HEK293 (cell line): ENCODE measurements around the gene LMTK2.
A peak's percentile ranks its signal among the peaks of the same experiment; 100 is the strongest.

Source experiments
- CTCF ChIA-PET: fragments of 350-600 bp; formaldehyde crosslinking; extraction: SDS; loops from one replicate; lab custom pipeline; 2021; ENCODE audit warnings: antibody characterized with exemption; lab: Yijun Ruan, JAX
- POLR2A ChIA-PET: fragments of 300-600 bp; formaldehyde crosslinking; extraction: SDS; loops from one replicate; lab custom pipeline; 2020; ENCODE audit warnings: antibody characterized with exemption, inconsistent platforms; lab: Yijun Ruan, JAX
- H3K27ac ChIP-seq: fragments of 200-500 bp; sonication (Bioruptor generic); 2 replicates; pipeline ENCODE4 v1.5.1; 2014; ENCODE audit warnings: low read depth, low read length, control low read depth, inconsistent platforms; ENCODE audit errors: extremely low read depth
- H3K36me3 ChIP-seq, 2 experiments: fragments of 200-500 bp in 1 of 2; sonication (Bioruptor generic) in 1 of 2; 1 replicate in 1 of 2; 2 replicates in 1 of 2; pipeline ENCODE4 v1.5.1; 2014 to 2017; ENCODE audit warnings: inconsistent platforms in 2 of 2, low read length in 2 of 2; ENCODE audit not compliant: control insufficient read depth in 2 of 2, insufficient read depth in 1 of 2
- H3K4me1 ChIP-seq: fragments of 200-500 bp; sonication (Bioruptor generic); 2 replicates; pipeline ENCODE4 v1.5.1; 2014; ENCODE audit warnings: mild to moderate bottlenecking, low read length, inconsistent platforms; ENCODE audit not compliant: control insufficient read depth, insufficient read depth
- H3K4me3 ChIP-seq: 2 replicates; pipeline ENCODE4 v1.5.1; 2011; ENCODE audit warnings: low read depth, mild to moderate bottlenecking, control low read depth, low read length, moderate library complexity
- H3K9me3 ChIP-seq: fragments of 200-500 bp; sonication (Bioruptor generic); 2 replicates; pipeline ENCODE4 v1.5.1; 2014; ENCODE audit warnings: low read depth, low read length, inconsistent platforms; ENCODE audit not compliant: control insufficient read depth, insufficient read depth
- EGR2 ChIP-seq: fragments of 450-650 bp; formaldehyde crosslinking; IDR thresholded peaks from 2 replicates; pipeline ENCODE4 v1.5.1; 2016; ENCODE audit warnings: low read depth, missing biosample characterization, missing genetic modification characterization
- HOXC10 ChIP-seq: sonication (generic); formaldehyde crosslinking; IDR thresholded peaks from 2 replicates; pipeline ENCODE4 v1.8.1; 2023; ENCODE audit warnings: mild to moderate bottlenecking, missing genetic modification reagents
- RBAK ChIP-seq: fragments of 450-650 bp; formaldehyde crosslinking; IDR thresholded peaks from 2 replicates; pipeline ENCODE4 v1.5.1; 2016; ENCODE audit warnings: missing biosample characterization, missing genetic modification characterization
- SCRT2 ChIP-seq: fragments of 450-650 bp; formaldehyde crosslinking; IDR thresholded peaks from 2 replicates; pipeline ENCODE4 v1.5.1; 2016; ENCODE audit warnings: missing biosample characterization, missing genetic modification characterization
- ZBTB7A ChIP-seq: fragments of 450-650 bp; formaldehyde crosslinking; IDR thresholded peaks from 2 replicates; pipeline ENCODE4 v1.5.1; 2016; ENCODE audit warnings: low read depth, missing biosample characterization, missing genetic modification characterization
- ZNF366 ChIP-seq: fragments of 450-650 bp; formaldehyde crosslinking; conservative IDR thresholded peaks from 2 replicates; pipeline ENCODE4 v1.5.1; 2016; ENCODE audit warnings: missing biosample characterization, missing genetic modification characterization
- ZNF426 ChIP-seq: fragments of 450-650 bp; formaldehyde crosslinking; IDR thresholded peaks from 2 replicates; pipeline ENCODE4 v1.5.1; 2017; ENCODE audit warnings: missing biosample characterization, missing genetic modification characterization, mild to moderate bottlenecking, inconsistent platforms, moderate library complexity
- ZNF560 ChIP-seq: fragments of 450-650 bp; formaldehyde crosslinking; IDR thresholded peaks from 2 replicates; pipeline ENCODE4 v1.5.1; 2017; ENCODE audit warnings: missing biosample characterization, missing genetic modification characterization, borderline replicate concordance
- ZNF664 ChIP-seq: fragments of 450-650 bp; formaldehyde crosslinking; IDR thresholded peaks from 2 replicates; pipeline ENCODE4 v1.5.1; 2016; ENCODE audit warnings: missing biosample characterization, missing genetic modification characterization
- TF ChIP-seq, protein P1 (sequence below): fragments of 450-650 bp; formaldehyde crosslinking; IDR thresholded peaks from 2 replicates; pipeline ENCODE4 v1.5.1; 2017; ENCODE audit warnings: missing biosample characterization, missing genetic modification characterization
- TF ChIP-seq, protein P2 (sequence below): fragments of 450-650 bp; formaldehyde crosslinking; conservative IDR thresholded peaks from 2 replicates; pipeline ENCODE4 v1.5.1; 2016; ENCODE audit warnings: low read depth, missing biosample characterization, missing genetic modification characterization
- TF ChIP-seq, protein P3 (sequence below): fragments of 450-650 bp; formaldehyde crosslinking; IDR thresholded peaks from 2 replicates; pipeline ENCODE4 v1.5.1; 2016; ENCODE audit warnings: missing biosample characterization, missing genetic modification characterization
- TF ChIP-seq, protein P4 (sequence below): fragments of 450-650 bp; formaldehyde crosslinking; optimal IDR thresholded peaks from 2 replicates; pipeline ENCODE3; 2016; ENCODE audit warnings: missing biosample characterization, mild to moderate bottlenecking, missing genetic modification characterization
- TF ChIP-seq, protein P5 (sequence below): fragments of 450-650 bp; formaldehyde crosslinking; IDR thresholded peaks from 2 replicates; pipeline ENCODE4 v1.5.1; 2017; ENCODE audit warnings: missing biosample characterization, missing genetic modification characterization
- TF ChIP-seq, protein P6 (sequence below): fragments of 450-650 bp; formaldehyde crosslinking; IDR thresholded peaks from 2 replicates; pipeline ENCODE4 v1.5.1; 2017; ENCODE audit warnings: missing biosample characterization, missing genetic modification characterization

The LMTK2 gene

DNA sequence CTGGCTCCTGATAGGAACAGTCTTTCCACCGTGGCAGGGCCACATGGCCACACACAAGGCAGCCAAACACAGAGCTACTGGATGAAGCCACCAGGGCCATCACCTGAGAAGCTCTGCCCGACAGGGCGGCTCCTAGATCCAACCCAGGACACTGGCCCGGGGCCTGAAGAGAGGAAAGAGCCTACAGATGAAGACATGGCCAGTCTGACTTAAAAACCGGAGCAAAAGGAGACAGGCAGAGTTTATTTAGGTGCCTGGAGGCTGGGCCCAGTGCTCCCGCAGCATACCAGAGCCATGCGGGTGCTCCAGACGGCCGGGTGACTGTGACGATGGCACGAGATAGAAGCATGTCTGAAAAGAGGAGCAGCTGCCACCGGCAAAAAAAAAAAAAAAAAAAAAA is 141.5 kb downstream of the LMTK2 start (continued):
- TF ChIP-seq, protein P1, sequence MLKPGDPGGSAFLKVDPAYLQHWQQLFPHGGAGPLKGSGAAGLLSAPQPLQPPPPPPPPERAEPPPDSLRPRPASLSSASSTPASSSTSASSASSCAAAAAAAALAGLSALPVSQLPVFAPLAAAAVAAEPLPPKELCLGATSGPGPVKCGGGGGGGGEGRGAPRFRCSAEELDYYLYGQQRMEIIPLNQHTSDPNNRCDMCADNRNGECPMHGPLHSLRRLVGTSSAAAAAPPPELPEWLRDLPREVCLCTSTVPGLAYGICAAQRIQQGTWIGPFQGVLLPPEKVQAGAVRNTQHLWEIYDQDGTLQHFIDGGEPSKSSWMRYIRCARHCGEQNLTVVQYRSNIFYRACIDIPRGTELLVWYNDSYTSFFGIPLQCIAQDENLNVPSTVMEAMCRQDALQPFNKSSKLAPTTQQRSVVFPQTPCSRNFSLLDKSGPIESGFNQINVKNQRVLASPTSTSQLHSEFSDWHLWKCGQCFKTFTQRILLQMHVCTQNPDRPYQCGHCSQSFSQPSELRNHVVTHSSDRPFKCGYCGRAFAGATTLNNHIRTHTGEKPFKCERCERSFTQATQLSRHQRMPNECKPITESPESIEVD: no peak
- TF ChIP-seq, all 188 proteins: peak for 0

DNA sequence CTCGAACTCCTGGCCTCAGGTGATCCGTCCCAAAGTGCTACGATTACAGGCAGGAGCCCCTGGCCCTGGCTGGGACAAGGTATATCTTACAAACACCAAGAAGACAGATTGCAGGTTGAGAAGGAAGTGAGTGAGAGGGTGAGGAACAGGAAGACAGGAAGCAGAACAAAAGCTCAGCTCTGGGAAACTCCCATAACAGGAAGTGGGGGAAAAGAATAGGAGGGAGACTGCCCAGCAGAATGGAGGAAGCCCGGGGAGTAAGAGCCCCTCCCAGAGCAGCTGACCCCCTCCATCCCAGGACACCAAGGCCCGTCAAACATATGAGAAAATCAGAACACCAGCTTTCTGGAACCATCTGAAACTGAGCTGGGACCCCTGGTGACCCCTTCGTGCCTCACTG is 142.4 kb downstream of the LMTK2 start:
- H3K27ac ChIP-seq: no peak overlapping the region
- peaks cover 1 to 4% of the 10 kb centered on the region in 2 experiments; a peak in 2 of 3 replicates for H3K36me3 ChIP-seq
- no peak overlapping the region for H3K4me3 ChIP-seq
- TF ChIP-seq, protein P2, sequence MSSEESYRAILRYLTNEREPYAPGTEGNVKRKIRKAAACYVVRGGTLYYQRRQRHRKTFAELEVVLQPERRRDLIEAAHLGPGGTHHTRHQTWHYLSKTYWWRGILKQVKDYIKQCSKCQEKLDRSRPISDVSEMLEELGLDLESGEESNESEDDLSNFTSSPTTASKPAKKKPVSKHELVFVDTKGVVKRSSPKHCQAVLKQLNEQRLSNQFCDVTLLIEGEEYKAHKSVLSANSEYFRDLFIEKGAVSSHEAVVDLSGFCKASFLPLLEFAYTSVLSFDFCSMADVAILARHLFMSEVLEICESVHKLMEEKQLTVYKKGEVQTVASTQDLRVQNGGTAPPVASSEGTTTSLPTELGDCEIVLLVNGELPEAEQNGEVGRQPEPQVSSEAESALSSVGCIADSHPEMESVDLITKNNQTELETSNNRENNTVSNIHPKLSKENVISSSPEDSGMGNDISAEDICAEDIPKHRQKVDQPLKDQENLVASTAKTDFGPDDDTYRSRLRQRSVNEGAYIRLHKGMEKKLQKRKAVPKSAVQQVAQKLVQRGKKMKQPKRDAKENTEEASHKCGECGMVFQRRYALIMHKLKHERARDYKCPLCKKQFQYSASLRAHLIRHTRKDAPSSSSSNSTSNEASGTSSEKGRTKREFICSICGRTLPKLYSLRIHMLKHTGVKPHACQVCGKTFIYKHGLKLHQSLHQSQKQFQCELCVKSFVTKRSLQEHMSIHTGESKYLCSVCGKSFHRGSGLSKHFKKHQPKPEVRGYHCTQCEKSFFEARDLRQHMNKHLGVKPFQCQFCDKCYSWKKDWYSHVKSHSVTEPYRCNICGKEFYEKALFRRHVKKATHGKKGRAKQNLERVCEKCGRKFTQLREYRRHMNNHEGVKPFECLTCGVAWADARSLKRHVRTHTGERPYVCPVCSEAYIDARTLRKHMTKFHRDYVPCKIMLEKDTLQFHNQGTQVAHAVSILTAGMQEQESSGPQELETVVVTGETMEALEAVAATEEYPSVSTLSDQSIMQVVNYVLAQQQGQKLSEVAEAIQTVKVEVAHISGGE: peak; percentile 61
- no peak for TF ChIP-seq ZNF664 (tag by site-specific recombination)
- TF ChIP-seq, protein P3, sequence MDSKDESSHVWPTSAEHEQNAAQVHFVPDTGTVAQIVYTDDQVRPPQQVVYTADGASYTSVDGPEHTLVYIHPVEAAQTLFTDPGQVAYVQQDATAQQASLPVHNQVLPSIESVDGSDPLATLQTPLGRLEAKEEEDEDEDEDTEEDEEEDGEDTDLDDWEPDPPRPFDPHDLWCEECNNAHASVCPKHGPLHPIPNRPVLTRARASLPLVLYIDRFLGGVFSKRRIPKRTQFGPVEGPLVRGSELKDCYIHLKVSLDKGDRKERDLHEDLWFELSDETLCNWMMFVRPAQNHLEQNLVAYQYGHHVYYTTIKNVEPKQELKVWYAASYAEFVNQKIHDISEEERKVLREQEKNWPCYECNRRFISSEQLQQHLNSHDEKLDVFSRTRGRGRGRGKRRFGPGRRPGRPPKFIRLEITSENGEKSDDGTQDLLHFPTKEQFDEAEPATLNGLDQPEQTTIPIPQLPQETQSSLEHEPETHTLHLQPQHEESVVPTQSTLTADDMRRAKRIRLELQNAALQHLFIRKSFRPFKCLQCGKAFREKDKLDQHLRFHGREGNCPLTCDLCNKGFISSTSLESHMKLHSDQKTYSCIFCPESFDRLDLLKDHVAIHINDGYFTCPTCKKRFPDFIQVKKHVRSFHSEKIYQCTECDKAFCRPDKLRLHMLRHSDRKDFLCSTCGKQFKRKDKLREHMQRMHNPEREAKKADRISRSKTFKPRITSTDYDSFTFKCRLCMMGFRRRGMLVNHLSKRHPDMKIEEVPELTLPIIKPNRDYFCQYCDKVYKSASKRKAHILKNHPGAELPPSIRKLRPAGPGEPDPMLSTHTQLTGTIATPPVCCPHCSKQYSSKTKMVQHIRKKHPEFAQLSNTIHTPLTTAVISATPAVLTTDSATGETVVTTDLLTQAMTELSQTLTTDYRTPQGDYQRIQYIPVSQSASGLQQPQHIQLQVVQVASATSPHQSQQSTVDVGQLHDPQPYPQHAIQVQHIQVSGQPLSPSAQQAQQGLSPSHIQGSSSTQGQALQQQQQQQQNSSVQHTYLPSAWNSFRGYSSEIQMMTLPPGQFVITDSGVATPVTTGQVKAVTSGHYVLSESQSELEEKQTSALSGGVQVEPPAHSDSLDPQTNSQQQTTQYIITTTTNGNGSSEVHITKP (tag by site-specific recombination): no peak
- TF ChIP-seq HOXC10 (CRISPR knock-in tag): no peak
- TF ChIP-seq, protein P4, sequence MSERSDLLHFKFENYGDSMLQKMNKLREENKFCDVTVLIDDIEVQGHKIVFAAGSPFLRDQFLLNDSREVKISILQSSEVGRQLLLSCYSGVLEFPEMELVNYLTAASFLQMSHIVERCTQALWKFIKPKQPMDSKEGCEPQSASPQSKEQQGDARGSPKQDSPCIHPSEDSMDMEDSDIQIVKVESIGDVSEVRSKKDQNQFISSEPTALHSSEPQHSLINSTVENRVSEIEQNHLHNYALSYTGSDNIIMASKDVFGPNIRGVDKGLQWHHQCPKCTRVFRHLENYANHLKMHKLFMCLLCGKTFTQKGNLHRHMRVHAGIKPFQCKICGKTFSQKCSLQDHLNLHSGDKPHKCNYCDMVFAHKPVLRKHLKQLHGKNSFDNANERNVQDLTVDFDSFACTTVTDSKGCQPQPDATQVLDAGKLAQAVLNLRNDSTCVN (tag by site-specific recombination): no peak
- TF ChIP-seq, all 188 proteins: peak for 1
- no peaks in the 10 kb centered on the region for H3K9me3 ChIP-seq
- peaks cover 2% of the 10 kb centered on the region; the same call in 1 of the 2 replicates for H3K4me1 ChIP-seq
- ChIA-PET POLR2A (no interaction called here), CTCF (interaction anchor here (0.6 kb wide), 1 partner anchor 17 kb away, joined by 4 read pairs; no protein-coding TSS in a partner anchor)

DNA sequence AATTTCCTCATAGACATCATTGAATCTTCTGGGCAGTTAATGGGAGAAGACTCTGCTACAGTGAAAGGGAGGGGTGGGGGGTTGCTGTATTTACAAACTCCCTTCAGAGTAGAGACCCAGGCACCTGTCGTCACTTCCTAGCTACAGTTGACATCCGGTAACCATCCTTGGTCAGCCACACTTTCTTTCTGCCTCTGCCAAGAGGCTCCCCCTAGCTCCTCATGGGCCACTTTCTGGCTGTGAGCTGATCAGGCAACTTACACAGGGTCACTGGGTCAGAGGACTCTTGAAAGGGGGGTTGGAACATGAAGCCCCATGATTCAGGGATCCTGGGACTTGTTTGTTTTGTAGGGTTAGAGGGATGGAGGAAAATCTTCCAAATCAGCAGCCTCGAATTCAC is 144.1 kb downstream of the LMTK2 start:
- Histone ChIP-seq H3K4me1 (peaks cover 2% of the 10 kb centered on the region; the same call in 1 of the 2 replicates), H3K4me3 (no peak overlapping the region), H3K9me3 (no peaks in the 10 kb centered on the region), H3K36me3 (peaks cover 4% of the 10 kb centered on the region in 2 experiments), H3K27ac (no peak overlapping the region)
- ChIA-PET CTCF (interaction anchor here (0.7 to 1.1 kb wide), 2 partner anchors 11 to 150 kb away, joined by 3 read pairs; partner anchors contain the start of gene BAIAP2L1), POLR2A (no interaction called here)
- TF ChIP-seq SCRT2 (tag by site-specific recombination): 0 out of 2 replicates have a peak, but pooled peaks have one; percentile 19
- TF ChIP-seq ZBTB7A: no peak

DNA sequence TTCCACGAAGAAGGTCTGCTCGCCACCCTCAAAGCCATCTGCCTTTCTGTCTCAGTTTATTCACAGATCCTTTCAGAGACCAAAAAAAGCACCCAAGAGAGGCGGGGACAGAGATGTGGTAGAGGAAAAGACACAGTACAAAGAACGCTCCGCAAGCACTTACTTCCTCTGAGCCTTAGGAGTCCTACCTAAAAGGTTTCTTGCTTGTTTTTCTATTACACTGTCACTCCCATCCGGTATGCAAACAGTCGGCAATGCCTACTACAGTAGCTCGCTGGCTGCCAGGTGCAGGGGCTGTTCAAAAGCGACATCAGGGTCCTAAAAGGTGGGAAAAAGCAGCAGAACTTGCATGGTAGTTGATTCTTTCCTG is 144.6 kb downstream of the LMTK2 start:
- POLR2A ChIA-PET: no interaction called here
- Histone ChIP-seq H3K9me3 (no peaks in the 10 kb centered on the region), H3K4me3 (peak overlapping the region; percentile 92), H3K36me3 (peaks cover 4% of the 10 kb centered on the region in 2 experiments), H3K27ac (no peak overlapping the region; the same call in 1 of the 2 replicates), H3K4me1 (peaks cover 2% of the 10 kb centered on the region; the same call in 1 of the 2 replicates)
- CTCF ChIA-PET: interaction anchor here (0.5 to 1.1 kb wide), 4 partner anchors 10 to 271 kb away, joined by 3 to 4 read pairs (median 3); partner anchors contain the start of gene BAIAP2L1
- TF ChIP-seq, protein P5, sequence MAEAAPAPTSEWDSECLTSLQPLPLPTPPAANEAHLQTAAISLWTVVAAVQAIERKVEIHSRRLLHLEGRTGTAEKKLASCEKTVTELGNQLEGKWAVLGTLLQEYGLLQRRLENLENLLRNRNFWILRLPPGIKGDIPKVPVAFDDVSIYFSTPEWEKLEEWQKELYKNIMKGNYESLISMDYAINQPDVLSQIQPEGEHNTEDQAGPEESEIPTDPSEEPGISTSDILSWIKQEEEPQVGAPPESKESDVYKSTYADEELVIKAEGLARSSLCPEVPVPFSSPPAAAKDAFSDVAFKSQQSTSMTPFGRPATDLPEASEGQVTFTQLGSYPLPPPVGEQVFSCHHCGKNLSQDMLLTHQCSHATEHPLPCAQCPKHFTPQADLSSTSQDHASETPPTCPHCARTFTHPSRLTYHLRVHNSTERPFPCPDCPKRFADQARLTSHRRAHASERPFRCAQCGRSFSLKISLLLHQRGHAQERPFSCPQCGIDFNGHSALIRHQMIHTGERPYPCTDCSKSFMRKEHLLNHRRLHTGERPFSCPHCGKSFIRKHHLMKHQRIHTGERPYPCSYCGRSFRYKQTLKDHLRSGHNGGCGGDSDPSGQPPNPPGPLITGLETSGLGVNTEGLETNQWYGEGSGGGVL (tag by site-specific recombination): no peak
- no peak for TF ChIP-seq ZNF560
- no peak for TF ChIP-seq ZNF426
- TF ChIP-seq ZBTB7A: no peak
- TF ChIP-seq, protein P6, sequence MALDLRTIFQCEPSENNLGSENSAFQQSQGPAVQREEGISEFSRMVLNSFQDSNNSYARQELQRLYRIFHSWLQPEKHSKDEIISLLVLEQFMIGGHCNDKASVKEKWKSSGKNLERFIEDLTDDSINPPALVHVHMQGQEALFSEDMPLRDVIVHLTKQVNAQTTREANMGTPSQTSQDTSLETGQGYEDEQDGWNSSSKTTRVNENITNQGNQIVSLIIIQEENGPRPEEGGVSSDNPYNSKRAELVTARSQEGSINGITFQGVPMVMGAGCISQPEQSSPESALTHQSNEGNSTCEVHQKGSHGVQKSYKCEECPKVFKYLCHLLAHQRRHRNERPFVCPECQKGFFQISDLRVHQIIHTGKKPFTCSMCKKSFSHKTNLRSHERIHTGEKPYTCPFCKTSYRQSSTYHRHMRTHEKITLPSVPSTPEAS (tag by site-specific recombination): no peak
- TF ChIP-seq RBAK (tag by site-specific recombination): no peak
- no peak for TF ChIP-seq ZNF366
- TF ChIP-seq EGR2 (tag by site-specific recombination): no peak
